Measurements from ENCODE around the gene VPS29. TPM values are rescaled to one million over a fixed set of nuclear protein-coding genes. Genes with fewer than 3 reads are reported as not detected.

VPS29 gene
- total and polyA plus RNA-seq, 2 of the 8 experiments (the other 6 are each of a cell fraction or from before 2014, with no cell fraction given) = 59.0 to 74.6 TPM

GRCh38 chr12:110538869-110539622, 37.1 kb upstream of the VPS29 start (continued):
- no peak for TF ChIP-seq SP4 (IDR thresholded peaks at IDR 0.05; ENCODE audit: low read length)
- TF ChIP-seq SAP30 (IDR thresholded peaks at IDR 0.05; ENCODE audit: insufficient read depth, insufficient replicate concordance, low read length) = no peak
- no peak for TF ChIP-seq HDAC6 (IDR thresholded peaks at IDR 0.05; ENCODE audit: low read depth, low read length)
